HEK293T (cell line): ENCODE data around the gene MAPK8IP3.

Experiments used
- ARNT ChIP-seq: fragments of 450-650 bp; IDR thresholded peaks from 2 replicates; pipeline ENCODE4 v1.6.1; 2017; ENCODE audit warnings: mild to moderate bottlenecking
- BHLHE40 ChIP-seq: fragments of 450-650 bp; IDR thresholded peaks from 2 replicates; pipeline ENCODE4 v1.6.1; 2016; ENCODE audit warnings: mild to moderate bottlenecking, moderate library complexity, borderline replicate concordance
- CTBP1 ChIP-seq: fragments of 450-650 bp; IDR thresholded peaks from 2 replicates; pipeline ENCODE4 v1.6.1; 2016; ENCODE audit warnings: borderline replicate concordance
- FOXA1 ChIP-seq: fragments of 450-650 bp; IDR thresholded peaks from 2 replicates; pipeline ENCODE4 v1.6.1; 2016; ENCODE audit warnings: mild to moderate bottlenecking
- FOXM1 ChIP-seq: fragments of 450-650 bp; IDR thresholded peaks from 2 replicates; pipeline ENCODE4 v1.6.1; 2017; ENCODE audit warnings: mild to moderate bottlenecking, borderline replicate concordance
- HDGF ChIP-seq: fragments of 450-650 bp; IDR thresholded peaks from 2 replicates; pipeline ENCODE4 v1.6.1; 2017; ENCODE audit warnings: antibody characterized with exemption, borderline replicate concordance
- LEF1 ChIP-seq: fragments of 450-650 bp; IDR thresholded peaks from 2 replicates; pipeline ENCODE4 v1.6.1; 2017; ENCODE audit warnings: mild to moderate bottlenecking, borderline replicate concordance
- NFRKB ChIP-seq: fragments of 450-650 bp; IDR thresholded peaks from 2 replicates; pipeline ENCODE4 v1.6.1; 2016; ENCODE audit warnings: mild to moderate bottlenecking, moderate library complexity
- SP1 ChIP-seq: fragments of 450-650 bp; IDR thresholded peaks from 2 replicates; pipeline ENCODE4 v1.6.1; 2017
- SUZ12 ChIP-seq: fragments of 450-650 bp; IDR thresholded peaks from 2 replicates; pipeline ENCODE4 v1.6.1; 2016; ENCODE audit warnings: mild to moderate bottlenecking
- TARDBP ChIP-seq: fragments of 450-650 bp; IDR thresholded peaks from 2 replicates; pipeline ENCODE4 v1.6.1; 2016

GRCh38 chr16:1706386-1707192 lies 594 bp downstream of the MAPK8IP3 start:
- TF ChIP-seq BHLHE40 (no peak), ARNT (no peak), FOXA1 (no peak), SUZ12 (no peak), CTBP1 (no peak), NFRKB (no peak), HDGF (no peak), TARDBP (no peak), SP1 (no peak), FOXM1 (no peak), LEF1 (no peak)
